GM18870 (cell line): ENCODE results near the gene ARRB1.
"Not testable (repeated sequence)": the region's sequence is repeated elsewhere in the genome, so short reads cannot be mapped to it uniquely, and the experiment has no call there.

Source experiments
- ATAC-seq: cut with Tn5 transposase; IDR thresholded peaks from one replicate; pipeline ENCODE4 v1.9.1; 2021; ENCODE audit warnings: moderate library complexity; ENCODE audit not compliant: unreplicated experiment

ARRB1 gene

DNA sequence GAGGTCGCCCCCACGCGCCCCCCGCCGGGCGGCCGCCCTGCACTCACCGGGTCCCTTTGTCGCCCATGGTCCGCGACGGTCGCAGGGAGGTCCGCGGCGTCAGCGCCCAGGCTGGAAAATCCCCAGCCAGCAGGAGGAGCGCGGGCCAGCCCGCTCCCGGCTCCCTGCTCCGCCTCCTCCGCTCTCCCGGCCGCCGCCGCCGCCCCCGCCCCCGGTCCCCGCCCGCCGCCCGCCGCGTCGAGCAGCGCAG is at the start of gene ARRB1:
ARRB1 (minus strand) TSS at position 121 of the 250 bp plus-strand sequence; CDS start at position 67, 54 bp downstream.
- ATAC-seq, result no peak

DNA sequence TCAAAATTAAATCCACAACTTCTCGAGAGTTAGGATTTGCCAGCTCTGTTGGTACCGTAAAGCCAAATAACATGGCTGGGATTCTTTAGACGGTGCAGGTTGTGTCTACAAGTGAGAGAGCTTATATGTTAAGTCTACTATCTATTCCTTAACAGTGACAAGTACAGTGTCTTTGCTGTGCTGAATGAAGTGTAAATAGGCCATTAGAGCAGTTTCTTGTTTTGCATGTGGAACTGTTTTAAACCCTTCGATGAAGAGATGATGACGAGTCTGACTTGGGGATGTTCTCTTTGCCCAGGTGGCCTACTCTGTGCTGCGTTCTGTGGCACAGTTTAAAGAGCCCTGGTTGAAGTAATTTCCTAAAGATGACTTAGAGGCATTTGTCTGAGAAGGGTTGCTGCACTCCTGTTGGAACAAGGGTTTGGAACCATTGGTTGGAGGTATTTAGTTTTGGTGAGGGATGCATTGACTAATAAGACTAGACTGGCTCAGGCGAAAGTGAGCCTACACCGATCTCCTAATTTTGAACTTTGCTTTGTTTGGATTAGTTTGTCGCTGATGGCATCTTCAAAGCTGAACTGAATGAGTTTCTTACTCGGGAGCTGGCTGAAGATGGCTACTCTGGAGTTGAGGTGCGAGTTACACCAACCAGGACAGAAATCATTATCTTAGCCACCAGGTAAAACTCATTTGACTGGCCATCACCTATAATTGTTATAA is 48.8 kb upstream of the ARRB1 start:
- ATAC-seq, result no peak

- ATAC-seq, result peak; percentile 72
Observed at GRCh38 chr11:75399344-75400145, 48.1 kb upstream of the ARRB1 start, which contains the start of gene RPS3. TSS of gene RPS3 (plus strand) at chr11:75399518. CDS start at chr11:75399548, 30 bp downstream.

DNA sequence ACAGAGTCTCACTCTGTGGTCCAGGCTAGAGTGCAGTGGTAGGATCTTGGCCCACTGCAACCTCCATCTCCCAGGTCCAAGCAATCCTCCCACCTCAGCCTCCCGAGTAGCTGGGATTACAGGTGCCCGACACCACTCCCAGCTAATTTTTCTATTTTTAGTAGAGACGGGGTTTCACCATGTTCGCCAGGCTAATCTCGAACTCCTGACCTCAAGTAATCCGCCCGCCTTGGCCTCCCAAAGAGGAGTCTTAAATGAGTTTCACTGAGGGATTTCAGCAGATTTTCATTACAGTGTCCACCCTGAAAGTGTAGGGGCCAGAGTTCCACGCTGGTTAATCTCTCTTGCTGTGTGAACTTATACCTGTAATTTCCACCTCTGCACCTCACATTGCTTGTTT is 47.4 kb upstream of the ARRB1 start:
- ATAC-seq, result no peak

DNA sequence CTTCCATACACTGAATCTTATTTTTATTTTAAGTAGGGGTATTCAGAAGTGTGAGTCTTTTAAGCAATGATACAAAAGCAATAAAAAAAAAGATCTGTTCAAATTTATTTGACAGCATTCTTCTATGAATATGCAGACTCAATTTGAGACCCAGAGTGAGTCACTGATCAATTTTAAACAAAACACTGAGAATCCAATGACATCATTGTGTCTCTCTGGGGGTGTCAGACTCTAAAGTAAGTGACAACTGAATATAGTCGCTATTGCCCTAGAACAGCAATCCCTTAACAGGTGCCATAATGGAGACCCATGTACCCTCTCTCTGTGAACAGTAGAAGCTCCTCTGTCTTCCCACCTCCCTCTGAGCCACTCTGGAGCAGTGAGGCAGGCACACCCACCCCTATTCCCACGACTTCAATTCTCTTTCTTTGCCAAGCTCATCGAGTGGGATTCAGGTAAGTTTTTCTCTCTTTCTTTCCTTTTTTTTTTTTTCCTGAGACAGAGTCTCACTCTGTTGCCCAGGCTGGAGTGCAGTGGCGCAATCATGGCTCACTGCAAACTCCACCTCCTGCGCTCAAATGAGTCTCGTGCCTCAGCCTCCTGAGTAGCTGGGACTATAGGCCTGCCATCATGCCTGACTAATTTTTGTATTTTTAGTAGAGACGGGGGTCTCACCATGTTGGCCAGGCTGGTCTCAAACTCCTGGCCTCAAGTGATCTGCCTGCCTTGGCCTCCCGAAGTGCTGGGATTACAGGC is 42.8 kb upstream of the ARRB1 start:
- ATAC-seq, result no peak

DNA sequence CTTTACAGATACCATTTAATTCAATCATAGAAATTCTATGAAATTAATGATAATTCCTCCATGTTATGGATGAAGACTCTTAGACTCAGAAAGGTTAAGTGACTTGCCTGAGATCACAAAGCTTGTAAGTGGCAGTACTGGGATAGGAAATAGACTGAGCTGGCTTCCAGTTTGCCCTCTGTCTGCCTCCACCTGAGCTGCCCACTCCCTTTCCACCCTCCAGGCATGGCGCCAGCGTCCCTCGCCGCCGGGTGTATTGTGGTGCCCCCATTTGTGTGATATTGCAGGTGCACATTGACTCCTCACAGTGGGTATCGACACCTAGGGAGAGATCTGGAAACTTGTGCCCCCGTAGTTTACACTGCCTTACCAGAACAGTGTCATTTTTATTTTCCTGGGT is 38.5 kb upstream of the ARRB1 start:
- ATAC-seq, result no peak

- ATAC-seq, result no peak
Observed at GRCh38 chr11:75389276-75389605, 37.8 kb upstream of the ARRB1 start.

DNA sequence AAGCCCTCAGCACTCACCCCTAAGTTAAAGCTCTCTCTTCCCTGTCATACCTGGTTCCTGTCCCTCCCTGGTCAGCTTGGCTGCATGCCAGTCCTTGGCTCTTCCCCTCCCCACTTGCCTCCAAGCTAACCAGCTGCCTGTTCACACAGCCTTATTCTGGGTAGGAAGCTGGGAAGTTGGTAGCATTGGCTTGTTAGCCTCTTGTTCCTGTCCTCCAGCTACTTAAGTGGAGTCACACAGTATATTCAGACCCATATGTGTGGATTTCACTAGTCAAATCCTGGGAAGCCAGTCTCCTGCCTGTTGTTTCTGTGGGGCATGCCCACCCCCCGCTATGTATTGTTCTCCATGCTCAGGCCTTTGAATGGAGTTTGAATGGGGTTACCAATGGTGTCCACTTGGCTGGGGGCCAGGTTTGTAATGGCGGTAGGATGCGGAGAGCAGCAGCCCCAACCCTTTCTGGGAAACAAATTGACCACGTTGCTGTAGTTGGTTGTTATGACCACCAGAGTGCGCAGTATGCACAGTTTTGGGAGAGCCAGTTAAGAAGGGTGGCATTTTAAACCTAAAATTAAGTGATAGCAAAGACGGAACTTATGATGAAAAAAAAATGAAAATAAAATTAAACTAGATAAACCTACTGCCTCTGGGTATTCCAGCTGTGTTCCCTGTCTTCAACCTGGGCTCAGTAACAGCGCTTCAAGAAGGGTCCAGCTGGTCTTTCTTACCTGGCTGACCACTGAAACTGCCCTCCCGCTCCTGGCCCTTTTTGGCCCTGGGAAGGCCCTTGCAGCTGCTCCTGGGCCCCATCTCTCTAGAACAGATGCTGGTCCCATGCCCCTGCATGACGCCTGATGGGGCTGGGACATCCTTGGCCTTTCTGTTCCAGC is 37.2 kb upstream of the ARRB1 start:
- ATAC-seq, result no peak

DNA sequence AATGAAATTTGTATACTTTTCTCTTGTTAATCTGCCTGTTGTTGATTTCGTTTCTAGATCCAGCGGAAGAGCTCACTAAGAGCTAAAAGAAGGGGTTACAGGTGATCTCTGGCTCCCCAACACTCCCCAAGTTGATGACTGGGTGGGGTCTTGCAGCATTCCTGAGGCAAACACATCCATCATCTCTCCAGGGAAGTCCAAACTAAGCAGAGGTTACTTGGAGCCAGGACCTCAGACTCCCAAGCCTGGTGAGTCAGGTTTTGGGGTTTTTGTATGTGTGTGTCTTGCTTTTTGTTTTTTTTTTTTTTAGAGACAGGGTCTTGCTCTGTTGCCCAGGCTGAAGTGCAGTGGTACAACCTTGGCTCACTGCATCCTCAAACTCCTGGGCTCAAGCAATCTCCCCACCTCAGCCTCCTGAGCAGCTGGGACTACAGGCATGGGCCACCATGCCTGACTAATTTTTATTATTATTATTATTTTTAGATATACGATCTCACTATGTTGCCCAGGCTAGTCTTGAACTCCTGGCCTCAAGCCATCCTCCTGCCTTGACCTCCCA is 36.4 kb upstream of the ARRB1 start:
- ATAC-seq, result no peak

GRCh38 chr11:75386942-75387630 is 35.6 kb upstream of the ARRB1 start:
- no peak for ATAC-seq

DNA sequence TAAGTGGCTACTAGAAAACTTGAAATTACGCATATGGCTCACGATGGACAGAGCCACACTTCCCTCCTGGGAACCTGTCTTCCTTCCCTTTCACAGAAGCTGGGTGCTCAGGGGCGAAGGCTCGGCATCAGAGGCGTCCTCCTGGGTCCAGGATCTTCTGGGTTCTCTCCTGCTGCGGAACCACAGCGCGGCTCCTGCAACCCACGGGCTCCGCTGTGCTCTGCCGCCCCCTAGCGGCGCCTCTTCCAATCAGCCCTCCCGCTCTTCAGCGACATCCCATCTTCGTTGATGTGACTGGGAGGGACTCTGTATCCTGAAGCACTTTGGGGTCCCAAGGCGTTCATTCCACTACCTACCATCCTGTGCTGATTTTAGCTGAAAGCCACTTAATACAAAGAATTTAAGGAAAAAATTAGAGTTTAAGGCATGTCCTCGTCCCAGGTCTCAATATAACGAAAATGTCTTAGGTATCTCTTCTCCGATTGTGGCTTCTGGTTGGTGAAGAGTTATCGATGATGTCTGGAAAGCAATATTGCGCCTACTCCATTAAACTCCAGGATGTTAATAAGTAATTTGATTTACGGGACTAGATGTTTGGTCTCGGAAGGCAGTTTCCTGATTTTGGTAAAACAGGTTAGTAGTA is 33.1 kb upstream of the ARRB1 start:
- ATAC-seq, result no peak

DNA sequence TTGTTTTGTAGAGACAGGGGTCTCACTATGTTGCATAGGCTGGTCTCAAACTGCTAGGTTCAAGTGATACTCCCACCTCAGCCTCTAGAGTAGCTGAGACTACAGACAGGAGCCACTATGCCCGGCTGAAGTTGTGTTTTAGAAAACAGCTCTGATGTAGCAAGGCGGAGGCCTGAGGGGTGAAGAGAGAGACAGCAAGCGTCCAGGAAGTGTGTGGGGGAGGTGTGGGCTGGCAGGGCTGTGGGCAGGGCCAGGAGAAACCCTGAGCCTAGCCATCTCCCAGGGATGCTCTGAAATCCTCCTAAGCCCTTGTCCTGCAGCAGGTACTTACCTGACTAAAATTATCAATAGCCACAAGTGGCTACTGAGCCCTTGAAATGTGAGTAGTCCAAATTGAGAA is 31.8 kb upstream of the ARRB1 start:
- ATAC-seq, result no peak

GRCh38 chr11:75380716-75381420 is 29.4 kb upstream of the ARRB1 start:
- ATAC-seq, result no peak

DNA sequence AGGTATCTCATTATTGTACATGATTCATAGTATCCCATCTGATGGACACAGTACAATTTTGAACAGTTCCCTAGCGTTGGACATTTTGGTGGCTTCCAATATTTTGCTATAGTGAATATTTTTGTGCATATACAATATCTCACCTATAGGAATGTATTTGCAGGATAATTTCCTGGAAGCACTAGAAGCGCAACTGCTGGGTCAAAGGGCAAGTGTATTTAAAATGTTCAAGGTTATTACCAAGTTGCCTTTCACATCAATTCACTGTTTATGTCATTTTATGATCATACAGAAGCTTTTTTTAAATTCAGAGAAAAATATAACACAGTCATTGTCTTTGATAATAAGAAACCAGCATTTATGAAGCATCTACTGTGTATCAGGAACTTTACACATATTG is 28.8 kb upstream of the ARRB1 start:
- no peak for ATAC-seq

DNA sequence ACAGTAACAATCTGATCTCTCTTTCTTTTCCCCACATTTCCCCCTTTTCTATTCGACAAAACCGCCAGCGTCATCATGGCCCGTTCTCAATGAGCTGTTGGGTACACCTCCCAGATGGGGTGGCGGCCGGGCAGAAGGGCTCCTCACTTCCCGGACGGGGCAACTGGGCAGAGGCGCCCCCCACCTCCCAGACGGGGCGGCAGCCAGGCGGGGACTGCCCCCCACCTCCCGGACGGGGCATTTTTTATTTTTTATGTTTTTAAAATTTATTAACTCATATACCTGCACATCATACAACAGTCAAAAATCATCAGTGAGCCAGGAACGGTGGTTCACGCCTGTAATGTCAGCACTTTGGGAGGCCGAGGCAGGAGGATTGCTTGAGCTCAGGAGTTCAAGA is 27.3 kb upstream of the ARRB1 start:
- ATAC-seq, result not testable (repeated sequence)

- ATAC-seq, result no peak
Observed at GRCh38 chr11:75376175-75376574, 24.7 kb upstream of the ARRB1 start.

GRCh38 chr11:75375626-75376025 is 24.2 kb upstream of the ARRB1 start:
- no peak for ATAC-seq

DNA sequence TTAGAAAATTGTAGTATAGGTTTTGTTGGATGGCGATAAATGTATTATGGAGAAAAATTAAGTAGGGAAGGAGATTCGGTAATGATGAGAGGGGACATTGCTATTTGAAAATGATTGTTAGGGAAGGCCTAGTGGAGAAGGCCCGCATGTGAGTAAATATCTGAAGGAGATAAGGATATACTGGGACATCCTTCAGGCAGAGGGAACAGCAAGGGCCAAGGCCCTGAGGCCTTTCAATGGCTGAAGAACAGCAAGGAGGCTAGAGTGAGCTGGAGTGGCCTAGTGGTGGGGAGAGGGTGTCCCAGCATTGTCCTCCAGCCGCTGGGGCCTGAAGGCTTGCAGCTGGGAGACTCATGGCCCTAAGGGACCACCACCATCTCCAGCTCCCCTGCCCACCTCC is 23.2 kb upstream of the ARRB1 start:
- no peak for ATAC-seq

DNA sequence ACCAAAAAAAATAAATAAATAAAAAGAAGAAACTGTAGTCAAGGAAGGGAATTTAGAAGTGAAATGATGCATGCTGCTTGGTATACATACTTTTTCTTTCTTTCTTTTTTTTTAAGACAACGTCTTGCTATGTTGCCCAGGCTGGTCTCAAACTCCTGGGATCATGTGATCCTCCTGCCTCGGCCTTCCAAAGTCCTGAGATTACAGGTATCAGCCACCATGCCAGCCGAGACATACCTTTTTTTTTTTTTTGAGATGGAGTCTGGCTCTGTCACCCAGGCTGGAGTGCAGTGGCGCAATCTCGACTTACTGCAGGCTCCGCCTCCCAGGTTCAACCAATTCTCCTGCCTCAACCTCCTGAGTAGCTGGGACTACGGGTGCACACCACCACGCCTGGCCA is 21.7 kb upstream of the ARRB1 start:
- no peak for ATAC-seq
